Cardiac fibroblast (primary cell): ENCODE data around the gene ISCU.
"Not testable (repeated sequence)": the region's sequence is repeated elsewhere in the genome, so short reads cannot be mapped to it uniquely, and the experiment has no call there.

Source experiments
- DNase-seq, 2 donors: peaks; one replicate each; pipeline versions ENCODE4 v3.0.0 to v3.0.0-alpha.2; 2010; ENCODE audit warnings: low read depth in 2 of 2
- H3K4me3 ChIP-seq, 2 donors: replicated peaks in 1 of 2; 1 replicate in 1 of 2; 2 replicates in 1 of 2; pipeline ENCODE4 v1.5.1; 2011; ENCODE audit warnings: low read depth in 2 of 2, low read length in 2 of 2, mild to moderate bottlenecking in 2 of 2, moderate library complexity in 1 of 2
- CTCF ChIP-seq: IDR thresholded peaks from one replicate; pipeline ENCODE4 v1.5.1; 2011; ENCODE audit warnings: low read depth, mild to moderate bottlenecking, low read length, inconsistent platforms

Gene ISCU

GRCh38 chr12:108542320-108542719 is 20.1 kb upstream of the ISCU start:
- no peak for DNase-seq
- no peak for TF ChIP-seq CTCF

GRCh38 chr12:108543652-108544051 is 18.7 kb upstream of the ISCU start:
- no peak overlapping the region for H3K4me3 ChIP-seq
- TF ChIP-seq CTCF: no peak
- DNase-seq: no peak

More at GRCh38 chr12:108542320-108542719, 20.1 kb upstream of the ISCU start:
- no peak overlapping the region for H3K4me3 ChIP-seq

- no peak overlapping the region for H3K4me3 ChIP-seq
- TF ChIP-seq CTCF: no peak
- no peak for DNase-seq
Observed at GRCh38 chr12:108547686-108548085, 14.7 kb upstream of the ISCU start.

- no peak for DNase-seq
- no peak for TF ChIP-seq CTCF
- H3K4me3 ChIP-seq: no peak overlapping the region
Observed at GRCh38 chr12:108548954-108549521, 13.4 kb upstream of the ISCU start.

GRCh38 chr12:108551535-108551934 is 10.9 kb upstream of the ISCU start:
- no peak overlapping the region for H3K4me3 ChIP-seq
- no peak for TF ChIP-seq CTCF
- DNase-seq: peak; percentile 45 to 55

GRCh38 chr12:108553799-108554198 is 8.6 kb upstream of the ISCU start:
- H3K4me3 ChIP-seq: no peak overlapping the region
- DNase-seq: no peak
- TF ChIP-seq CTCF: no peak

- H3K4me3 ChIP-seq: not testable (repeated sequence)
Observed at GRCh38 chr12:108555383-108555782, 7.0 kb upstream of the ISCU start.

More at GRCh38 chr12:108555383-108555782, 7.0 kb upstream of the ISCU start:
- DNase-seq: not testable (repeated sequence)
